Trophoblast cell (in vitro differentiated cells and primary cell): ENCODE measurements around the gene PRKAR1B.

Experiments
- DNase-seq, 2 donors: peaks; one replicate each; pipeline ENCODE4 v3.0.0-alpha.2; 2016
- H2AFZ ChIP-seq: 2 replicates; pipeline ENCODE4 v1.6.1; 2013; ENCODE audit warnings: low read length, moderate library complexity, mild to moderate bottlenecking; ENCODE audit not compliant: insufficient read depth, poor library complexity
- H2AK5ac ChIP-seq: 2 replicates; pipeline ENCODE4 v1.6.1; 2013; ENCODE audit warnings: mild to moderate bottlenecking, low read length
- H2BK120ac ChIP-seq: 2 replicates; pipeline ENCODE4 v1.6.1; 2013; ENCODE audit warnings: low read length, mild to moderate bottlenecking, moderate library complexity; ENCODE audit not compliant: insufficient read depth, poor library complexity
- H2BK12ac ChIP-seq: 2 replicates; pipeline ENCODE4 v1.6.1; 2013; ENCODE audit warnings: mild to moderate bottlenecking, low read length, moderate library complexity
- H2BK5ac ChIP-seq: 2 replicates; pipeline ENCODE4 v1.6.1; 2013; ENCODE audit warnings: low read length, low read depth, moderate library complexity, mild to moderate bottlenecking; ENCODE audit not compliant: poor library complexity
- H3K14ac ChIP-seq: 2 replicates; pipeline ENCODE4 v1.6.1; 2013; ENCODE audit warnings: mild to moderate bottlenecking, low read length
- H3K18ac ChIP-seq: 2 replicates; pipeline ENCODE4 v1.6.1; 2013; ENCODE audit warnings: mild to moderate bottlenecking, low read length
- H3K23ac ChIP-seq: 2 replicates; pipeline ENCODE4 v1.6.1; 2013; ENCODE audit warnings: low read length
- H3K27ac ChIP-seq: 2 replicates; pipeline ENCODE4 v1.5.1; 2013; ENCODE audit warnings: low read depth, mild to moderate bottlenecking, inconsistent platforms, low read length, moderate library complexity
- H3K27me3 ChIP-seq: 2 replicates; pipeline ENCODE4 v1.6.1; 2013; ENCODE audit warnings: inconsistent platforms, mild to moderate bottlenecking, low read length, moderate library complexity; ENCODE audit not compliant: insufficient read depth
- H3K36me3 ChIP-seq, 2 experiments: 1 replicate in 1 of 2; 2 replicates in 1 of 2; pipeline ENCODE4 v1.6.1; 2013; ENCODE audit warnings: low read length in 2 of 2, mild to moderate bottlenecking in 2 of 2, moderate library complexity in 1 of 2; ENCODE audit not compliant: insufficient read depth in 2 of 2, control insufficient read depth in 1 of 2
- H3K4ac ChIP-seq: 2 replicates; pipeline ENCODE4 v1.6.1; 2013; ENCODE audit warnings: low read depth, mild to moderate bottlenecking, low read length, moderate library complexity
- H3K4me1 ChIP-seq, 2 experiments: 1 replicate in 1 of 2; 2 replicates in 1 of 2; pipeline ENCODE4 v1.6.1; 2013; ENCODE audit warnings: low read length in 2 of 2, mild to moderate bottlenecking in 2 of 2, moderate library complexity in 1 of 2; ENCODE audit not compliant: insufficient read depth in 2 of 2, control insufficient read depth in 1 of 2
- H3K4me2 ChIP-seq: 2 replicates; pipeline ENCODE4 v1.6.1; 2013; ENCODE audit warnings: inconsistent platforms, mild to moderate bottlenecking, low read length, moderate library complexity
- H3K4me3 ChIP-seq: 2 replicates; pipeline ENCODE4 v1.5.1; 2013; ENCODE audit warnings: mild to moderate bottlenecking, low read depth, low read length, inconsistent platforms
- H3K79me1 ChIP-seq: one replicate; pipeline ENCODE4 v1.6.1; 2013; ENCODE audit warnings: low read length
- H3K79me2 ChIP-seq: 2 replicates; pipeline ENCODE4 v1.6.1; 2013; ENCODE audit warnings: low read length, mild to moderate bottlenecking; ENCODE audit not compliant: control insufficient read depth, insufficient read depth, poor library complexity
- H3K9ac ChIP-seq: 2 replicates; pipeline ENCODE4 v1.6.1; 2013; ENCODE audit warnings: mild to moderate bottlenecking, low read length
- H3K9me3 ChIP-seq: 2 replicates; pipeline ENCODE4 v1.6.1; 2013; ENCODE audit warnings: low read depth, mild to moderate bottlenecking, control low read depth, inconsistent platforms, low read length; ENCODE audit not compliant: insufficient read depth
- H4K12ac ChIP-seq: 2 replicates; pipeline ENCODE4 v1.6.1; 2013; ENCODE audit warnings: low read depth, mild to moderate bottlenecking, low read length, moderate library complexity
- H4K8ac ChIP-seq: 2 replicates; pipeline ENCODE4 v1.6.1; 2013; ENCODE audit warnings: low read depth, mild to moderate bottlenecking, low read length, moderate library complexity
- H4K91ac ChIP-seq: one replicate; pipeline ENCODE4 v1.6.1; 2013; ENCODE audit warnings: low read depth, mild to moderate bottlenecking, low read length, moderate library complexity
- WGBS: extraction: QIAGEN DNeasy Blood & Tissue Kit; methylation state at CpG from one replicate; pipeline ENCODE4 v1.1.7; 2013; ENCODE audit warnings: missing lambda C conversion rate; ENCODE audit not compliant: insufficient read length, insufficient coverage; ENCODE audit errors: extremely low coverage; 5-methylcytosine and 5-hydroxymethylcytosine counted together

The PRKAR1B gene

GRCh38 chr7:522071-522950 is 204.8 kb downstream of the PRKAR1B start:
- H3K27me3 ChIP-seq, result peaks cover 39% of the 10 kb centered on the region
- no peak overlapping the region for H2AK5ac ChIP-seq
- H3K79me1 ChIP-seq, result peaks cover 8% of the 10 kb centered on the region
- H3K9ac ChIP-seq, result no peak overlapping the region
- H3K36me3 ChIP-seq, result no peaks in the 10 kb centered on the region
- no peak overlapping the region for H2BK120ac ChIP-seq
- H2BK12ac ChIP-seq, result no peak overlapping the region
- H4K8ac ChIP-seq, result no peak overlapping the region
- H3K18ac ChIP-seq, result no peak overlapping the region
- peaks cover 4% of the 10 kb centered on the region for H3K79me2 ChIP-seq
- no peak overlapping the region for H2AFZ ChIP-seq
- peaks cover 2% of the 10 kb centered on the region for H3K9me3 ChIP-seq
- no peak overlapping the region for H4K91ac ChIP-seq
- peak overlapping the region; percentile 45 for H3K4me2 ChIP-seq
- no peak overlapping the region for H3K14ac ChIP-seq
- no peak overlapping the region for H2BK5ac ChIP-seq
- H3K27ac ChIP-seq, result no peak overlapping the region
- WGBS, result no CpG with 5 or more reads among the region's 91 CpGs
- H4K12ac ChIP-seq, result no peak overlapping the region
- H3K4me3 ChIP-seq, result no peak overlapping the region
- H3K4ac ChIP-seq, result no peak overlapping the region
- peaks cover 23 to 33% of the 10 kb centered on the region in 2 experiments for H3K4me1 ChIP-seq
- H3K23ac ChIP-seq, result no peak overlapping the region
- DNase-seq, result peak in 1 of 2 donors; percentile 51

GRCh38 chr7:521221-522070 is 205.6 kb downstream of the PRKAR1B start:
- no peak overlapping the region for H3K4ac ChIP-seq
- peaks cover 2% of the 10 kb centered on the region for H3K9me3 ChIP-seq
- H3K14ac ChIP-seq, result no peak overlapping the region
- H3K27me3 ChIP-seq, result peaks cover 39% of the 10 kb centered on the region
- no peak overlapping the region for H4K91ac ChIP-seq
- H3K27ac ChIP-seq, result no peak overlapping the region
- peak in 1 of 2 donors; percentile 18 for DNase-seq
- peak overlapping the region; percentile 37 for H2AFZ ChIP-seq
- H3K4me3 ChIP-seq, result no peak overlapping the region
- H4K12ac ChIP-seq, result no peak overlapping the region
- no peak overlapping the region for H2BK120ac ChIP-seq
- H2AK5ac ChIP-seq, result no peak overlapping the region
- H2BK12ac ChIP-seq, result no peak overlapping the region
- H2BK5ac ChIP-seq, result no peak overlapping the region
- H3K9ac ChIP-seq, result no peak overlapping the region
- H3K79me2 ChIP-seq, result peaks cover 4% of the 10 kb centered on the region
- WGBS, result no CpG with 5 or more reads among the region's 72 CpGs
- H3K23ac ChIP-seq, result no peak overlapping the region
- H3K4me1 ChIP-seq, result peaks cover 19 to 32% of the 10 kb centered on the region in 2 experiments
- peaks cover 10% of the 10 kb centered on the region for H3K79me1 ChIP-seq
- H3K36me3 ChIP-seq, result no peaks in the 10 kb centered on the region
- no peak overlapping the region for H3K18ac ChIP-seq
- no peak overlapping the region for H4K8ac ChIP-seq
- peak overlapping the region; percentile 45 for H3K4me2 ChIP-seq

GRCh38 chr7:520503-521161 is 206.4 kb downstream of the PRKAR1B start:
- Histone ChIP-seq H3K79me2 (peaks cover 4% of the 10 kb centered on the region), H3K9me3 (peaks cover 2% of the 10 kb centered on the region), H4K12ac (no peak overlapping the region), H2BK120ac (no peak overlapping the region), H2BK12ac (no peak overlapping the region), H3K79me1 (peaks cover 7% of the 10 kb centered on the region), H2AFZ (no peak overlapping the region), H3K27me3 (peaks cover 39% of the 10 kb centered on the region), H3K9ac (no peak overlapping the region), H2AK5ac (peak overlapping the region; percentile 36), H3K4me2 (peak overlapping the region; percentile 81), H4K8ac (no peak overlapping the region), H2BK5ac (no peak overlapping the region), H3K4me3 (no peak overlapping the region), H3K36me3 (no peaks in the 10 kb centered on the region), H3K18ac (no peak overlapping the region), H3K4ac (no peak overlapping the region), H3K23ac (no peak overlapping the region), H4K91ac (no peak overlapping the region), H3K14ac (no peak overlapping the region), H3K4me1 (peaks cover 15 to 33% of the 10 kb centered on the region in 2 experiments), H3K27ac (no peak overlapping the region)
- WGBS, result no CpG with 5 or more reads among the region's 63 CpGs
- no peak for DNase-seq
